Measurements from ENCODE around the gene GPC1. TPM values are rescaled to one million over a fixed set of nuclear protein-coding genes. Genes with fewer than 3 reads are reported as not detected.
A peak's percentile ranks its signal among the peaks of the same experiment; 100 is the strongest.

The GPC1 gene
- total and polyA plus RNA-seq, 2 donors: 21.1 to 53.8 TPM

DNA sequence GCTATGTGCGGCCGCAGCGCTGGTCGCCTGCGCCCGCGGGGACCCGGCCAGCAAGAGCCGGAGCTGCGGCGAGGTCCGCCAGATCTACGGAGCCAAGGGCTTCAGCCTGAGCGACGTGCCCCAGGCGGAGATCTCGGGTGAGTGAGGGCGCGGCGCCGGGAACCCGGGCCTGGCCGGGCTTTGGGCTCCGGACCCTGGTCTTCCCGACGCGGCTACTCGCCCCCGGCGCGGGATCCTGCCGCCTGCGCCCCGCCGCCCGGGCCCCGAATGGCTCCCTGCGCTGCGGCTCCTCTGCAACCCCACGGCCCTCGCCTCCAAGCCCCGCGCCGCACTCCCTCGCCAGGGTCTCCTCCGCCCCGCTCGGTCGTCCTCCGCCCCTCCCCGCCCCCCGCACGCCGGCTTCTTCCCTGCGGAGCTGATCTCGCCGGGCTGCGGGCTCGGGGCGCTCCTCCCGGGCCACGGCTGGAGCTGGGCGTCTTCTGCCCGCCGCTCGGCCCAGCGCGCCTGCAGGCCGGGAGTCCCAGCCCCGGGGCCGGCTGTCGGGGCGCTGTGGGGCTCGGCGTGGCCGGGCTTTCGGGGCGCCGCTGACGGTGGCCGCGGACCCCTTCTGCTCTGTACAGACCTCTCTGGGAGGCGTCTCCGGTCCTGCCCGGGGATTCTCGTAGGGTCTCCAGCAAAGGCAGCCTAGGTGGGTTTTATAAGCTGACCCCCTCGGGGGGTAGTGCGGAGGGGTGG lies 652 bp downstream of the GPC1 start:
- no peaks in the 10 kb centered on the region for H3K36me3 ChIP-seq (ENCODE audit: insufficient read depth)
- no peak for DNase-seq (ENCODE audit: extremely low spot score)
- H3K4me3 ChIP-seq (ENCODE audit: low read depth, low read length): peak overlapping the region; percentile 66
- under 1% methylated on average over 88 of the region's 88 CpGs for WGBS
- H3K4me1 ChIP-seq (ENCODE audit: insufficient read depth): no peaks in the 10 kb centered on the region
- peak overlapping the region; percentile 76 for H3K27ac ChIP-seq (ENCODE audit: low read depth)

DNA sequence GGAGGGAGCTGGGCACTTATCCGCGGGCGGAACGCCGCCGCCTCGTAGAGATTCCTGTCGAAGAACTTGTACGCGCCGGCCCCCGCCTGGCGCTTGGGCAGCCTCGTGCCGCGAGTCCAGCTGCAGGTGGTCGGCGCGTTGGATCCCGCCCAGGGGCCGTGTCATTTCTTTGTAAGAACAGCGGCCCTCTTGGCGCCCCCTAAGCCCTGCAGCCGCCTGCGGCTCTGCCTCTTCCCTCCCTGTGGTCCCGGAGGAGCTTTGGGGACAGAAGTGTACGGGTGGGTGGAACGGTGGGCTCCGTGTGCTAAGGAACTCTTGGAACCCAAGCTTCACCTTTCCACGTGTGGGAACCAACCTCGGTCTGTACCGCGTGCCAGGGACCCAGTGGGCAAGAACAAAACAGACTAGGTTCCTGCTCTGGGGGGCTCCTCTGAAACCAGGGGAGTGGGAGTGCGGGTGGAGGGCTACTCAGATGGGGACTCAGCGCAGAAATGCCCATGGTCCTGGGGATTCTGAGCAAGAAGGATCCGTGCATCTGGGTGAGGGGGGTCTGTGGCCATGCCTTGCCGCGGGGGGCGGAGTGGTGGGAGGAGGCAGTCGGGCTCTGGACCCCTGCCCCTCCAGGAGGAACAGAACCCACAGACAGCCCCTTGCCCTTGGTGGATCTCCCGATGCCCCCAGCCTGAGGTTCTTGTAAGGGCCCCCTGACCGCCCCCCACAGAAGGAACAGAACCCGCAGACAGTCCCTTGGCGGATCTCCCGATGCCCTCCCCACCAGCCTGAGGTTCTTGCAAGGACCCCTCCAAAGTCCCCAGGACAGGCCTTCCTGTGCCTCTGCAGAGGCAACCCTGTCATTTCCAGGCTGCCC lies 1.5 kb downstream of the GPC1 start:
- Histone ChIP-seq H3K4me1 (ENCODE audit: insufficient read depth) (no peaks in the 10 kb centered on the region), H3K27ac (ENCODE audit: low read depth) (no peak overlapping the region), H3K4me3 (ENCODE audit: low read depth, low read length) (peak overlapping the region; percentile 66), H3K36me3 (ENCODE audit: insufficient read depth) (no peaks in the 10 kb centered on the region)
- no peak for DNase-seq (ENCODE audit: extremely low spot score)
- 24% methylated on average over 45 of the region's 45 CpGs for WGBS

DNA sequence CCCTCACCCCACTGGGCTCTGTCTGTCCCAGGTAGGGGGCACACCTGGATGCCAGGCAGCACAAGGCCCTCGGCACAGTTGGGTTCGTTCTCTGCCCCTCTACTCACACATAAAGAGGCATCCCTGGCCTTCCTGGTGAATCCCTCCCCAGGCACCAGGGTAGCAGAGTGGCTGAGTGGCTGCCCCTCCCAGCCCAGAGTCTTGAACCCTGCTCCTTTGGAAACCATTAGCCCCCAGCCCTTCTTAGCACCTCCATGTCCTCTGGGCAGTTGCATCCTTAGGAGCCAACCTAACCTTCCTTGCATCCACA lies 2.0 kb downstream of the GPC1 start:
- Histone ChIP-seq H3K4me1 (ENCODE audit: insufficient read depth) (no peaks in the 10 kb centered on the region), H3K27ac (ENCODE audit: low read depth) (no peak overlapping the region)

DNA sequence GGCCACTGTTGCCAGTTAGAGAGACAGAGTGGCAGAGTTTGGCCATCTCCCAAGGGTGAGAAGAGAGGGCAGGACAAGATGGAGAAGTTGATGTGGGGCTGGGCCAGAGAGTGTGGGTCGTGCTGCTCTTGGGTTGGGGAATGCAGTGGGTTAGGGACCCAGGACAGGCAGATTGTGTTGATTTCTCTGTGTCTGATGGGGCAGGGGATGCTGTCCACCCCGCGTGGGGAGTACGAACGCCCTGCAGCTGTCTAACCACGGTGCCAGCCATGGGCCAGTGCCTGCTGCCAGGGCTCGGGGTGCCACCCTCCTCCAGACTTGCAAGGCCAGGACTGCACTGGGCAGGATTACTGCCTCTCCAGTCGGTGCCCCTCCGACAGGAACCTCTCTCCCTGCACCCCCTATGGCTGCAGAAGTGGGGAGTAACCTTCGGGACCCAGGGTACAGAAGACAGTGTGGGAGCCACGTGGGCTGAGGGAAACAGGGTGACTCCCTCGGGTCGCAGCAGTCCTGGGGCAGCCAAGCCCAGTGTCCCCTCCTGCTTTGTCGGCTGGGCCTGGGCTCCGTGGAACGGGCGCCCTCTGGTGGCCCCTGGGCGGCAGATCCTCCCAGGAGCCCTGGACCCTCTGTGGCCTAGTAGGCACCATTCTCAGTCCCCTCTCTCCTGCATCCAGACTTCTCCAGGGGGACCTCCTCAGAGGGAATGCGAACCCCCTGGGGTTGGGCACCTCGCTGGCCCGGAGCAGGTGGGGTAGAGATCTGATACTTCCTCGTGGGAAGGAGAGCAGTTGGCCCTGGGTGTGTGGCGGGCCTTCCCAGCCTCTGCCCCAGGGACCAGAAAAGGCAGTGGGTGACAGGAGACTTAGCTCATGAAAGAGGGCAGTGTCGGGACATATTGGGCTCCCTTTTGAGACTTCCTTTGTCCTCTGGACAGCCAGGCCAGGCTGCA lies 2.7 kb downstream of the GPC1 start:
- DNase-seq (ENCODE audit: extremely low spot score): no peak
- H3K4me1 ChIP-seq (ENCODE audit: insufficient read depth): no peaks in the 10 kb centered on the region
- H3K27ac ChIP-seq (ENCODE audit: low read depth): no peak overlapping the region
- H3K4me3 ChIP-seq (ENCODE audit: low read depth, low read length): no peak overlapping the region
- WGBS: 27% methylated on average over 24 of the region's 24 CpGs
- H3K36me3 ChIP-seq (ENCODE audit: insufficient read depth): no peaks in the 10 kb centered on the region

More for the DNA sequence above, 2.0 kb downstream of the GPC1 start:
- WGBS: 93% methylated on average over 2 of the region's 2 CpGs
- Histone ChIP-seq H3K4me3 (ENCODE audit: low read depth, low read length) (no peak overlapping the region), H3K36me3 (ENCODE audit: insufficient read depth) (no peaks in the 10 kb centered on the region)
- no peak for DNase-seq (ENCODE audit: extremely low spot score)

DNA sequence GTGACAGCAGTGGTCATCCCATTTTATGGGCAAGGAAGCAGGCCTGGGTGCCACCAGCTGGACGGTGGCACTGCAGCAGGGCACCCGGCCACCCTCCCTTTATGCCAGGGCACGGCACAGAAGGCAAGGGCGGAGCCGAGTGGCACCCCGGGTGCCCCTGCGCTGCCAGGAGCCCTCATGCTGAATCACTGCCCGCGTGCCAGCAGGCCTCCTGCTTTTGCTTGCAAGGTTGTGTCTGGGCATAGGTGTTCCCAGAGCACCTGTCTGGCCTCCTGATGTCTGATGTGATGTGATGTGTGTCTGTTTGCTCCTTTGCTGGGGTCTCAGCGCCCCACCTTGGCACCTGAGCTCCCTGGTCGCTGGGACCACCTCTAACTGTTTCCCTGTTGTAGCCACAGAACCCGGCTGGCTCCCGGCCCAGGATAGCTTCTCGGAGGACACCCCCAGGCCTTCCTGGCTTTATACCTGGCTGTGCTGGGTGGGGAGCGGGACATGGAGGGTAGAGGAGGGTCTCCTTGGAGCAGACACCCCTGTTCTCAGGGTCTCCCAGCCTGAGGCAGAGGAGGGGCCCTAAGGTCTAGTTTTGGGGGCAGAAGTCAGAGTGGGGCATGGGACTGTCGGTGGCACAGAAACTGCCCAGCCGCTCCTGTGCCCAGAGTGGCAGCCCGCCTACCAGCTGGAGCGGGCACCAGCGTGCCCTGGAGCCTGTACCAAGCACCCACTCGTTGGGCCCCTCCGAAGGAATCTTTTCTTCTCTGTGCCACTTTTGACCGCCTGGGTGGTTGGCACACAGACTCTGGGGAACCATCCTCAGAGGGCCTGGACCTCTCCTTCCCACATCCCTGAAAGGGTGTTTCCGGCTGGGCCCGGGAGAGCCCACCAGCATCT lies 3.6 kb downstream of the GPC1 start:
- WGBS: 89% methylated on average over 25 of the region's 25 CpGs

DNA sequence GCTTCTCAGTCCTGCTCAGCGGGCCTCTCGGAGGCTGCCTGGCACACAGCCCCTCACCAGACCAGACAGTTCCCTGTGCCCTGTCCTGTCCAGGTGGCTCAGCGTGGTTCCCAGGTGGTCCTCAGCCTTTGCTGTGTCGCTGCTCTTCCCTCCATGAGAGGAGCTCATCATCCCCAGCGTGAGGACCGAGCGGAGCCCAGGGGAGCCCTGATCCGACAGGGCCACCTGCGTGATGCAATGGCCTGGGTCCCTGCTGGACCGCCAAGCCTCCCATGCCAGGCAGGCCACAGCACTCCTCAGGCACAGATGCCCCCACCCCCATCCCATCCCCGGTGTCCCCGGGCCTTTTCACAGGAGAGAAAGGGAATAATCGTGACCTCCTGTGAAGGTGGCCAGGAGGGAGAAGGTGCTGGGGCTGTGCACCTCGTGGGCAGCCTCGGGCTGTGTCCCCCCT lies 4.3 kb downstream of the GPC1 start:
- no peak overlapping the region for H3K4me3 ChIP-seq (ENCODE audit: low read depth, low read length)
- no peak overlapping the region for H3K27ac ChIP-seq (ENCODE audit: low read depth)
- no peaks in the 10 kb centered on the region for H3K4me1 ChIP-seq (ENCODE audit: insufficient read depth)
- no peaks in the 10 kb centered on the region for H3K36me3 ChIP-seq (ENCODE audit: insufficient read depth)
- WGBS: 95% methylated on average over 15 of the region's 15 CpGs
- DNase-seq (ENCODE audit: extremely low spot score): no peak

More for the DNA sequence above, 3.6 kb downstream of the GPC1 start:
- Histone ChIP-seq H3K4me1 (ENCODE audit: insufficient read depth) (no peaks in the 10 kb centered on the region), H3K36me3 (ENCODE audit: insufficient read depth) (no peaks in the 10 kb centered on the region), H3K4me3 (ENCODE audit: low read depth, low read length) (no peak overlapping the region), H3K27ac (ENCODE audit: low read depth) (no peak overlapping the region)
- DNase-seq (ENCODE audit: extremely low spot score): no peak

DNA sequence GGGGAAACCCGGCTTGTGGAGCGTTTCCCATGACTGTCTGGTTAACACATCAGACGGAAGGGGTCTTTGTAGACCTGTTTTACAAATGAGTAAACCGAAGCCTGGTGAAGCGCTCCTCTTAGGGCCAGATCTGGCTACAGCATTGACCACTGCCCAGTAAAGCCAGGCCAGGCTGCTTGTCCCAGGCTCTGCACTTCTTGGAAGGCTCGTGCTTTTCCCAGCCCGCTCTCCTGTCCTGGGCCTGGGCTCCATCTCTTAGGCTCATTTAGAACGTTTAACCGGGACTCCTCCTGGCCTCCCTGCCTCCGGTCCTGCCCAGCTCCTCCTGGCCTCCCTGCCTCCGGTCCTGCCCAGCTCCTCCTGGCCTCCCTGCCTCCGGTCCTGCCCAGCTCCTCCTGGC lies 4.8 kb downstream of the GPC1 start:
- DNase-seq (ENCODE audit: extremely low spot score): no peak
- WGBS: 95% methylated on average over 11 of the region's 12 CpGs
- no peak overlapping the region for H3K4me3 ChIP-seq (ENCODE audit: low read depth, low read length)
- H3K36me3 ChIP-seq (ENCODE audit: insufficient read depth): no peaks in the 10 kb centered on the region
- no peaks in the 10 kb centered on the region for H3K4me1 ChIP-seq (ENCODE audit: insufficient read depth)
- no peak overlapping the region for H3K27ac ChIP-seq (ENCODE audit: low read depth)

DNA sequence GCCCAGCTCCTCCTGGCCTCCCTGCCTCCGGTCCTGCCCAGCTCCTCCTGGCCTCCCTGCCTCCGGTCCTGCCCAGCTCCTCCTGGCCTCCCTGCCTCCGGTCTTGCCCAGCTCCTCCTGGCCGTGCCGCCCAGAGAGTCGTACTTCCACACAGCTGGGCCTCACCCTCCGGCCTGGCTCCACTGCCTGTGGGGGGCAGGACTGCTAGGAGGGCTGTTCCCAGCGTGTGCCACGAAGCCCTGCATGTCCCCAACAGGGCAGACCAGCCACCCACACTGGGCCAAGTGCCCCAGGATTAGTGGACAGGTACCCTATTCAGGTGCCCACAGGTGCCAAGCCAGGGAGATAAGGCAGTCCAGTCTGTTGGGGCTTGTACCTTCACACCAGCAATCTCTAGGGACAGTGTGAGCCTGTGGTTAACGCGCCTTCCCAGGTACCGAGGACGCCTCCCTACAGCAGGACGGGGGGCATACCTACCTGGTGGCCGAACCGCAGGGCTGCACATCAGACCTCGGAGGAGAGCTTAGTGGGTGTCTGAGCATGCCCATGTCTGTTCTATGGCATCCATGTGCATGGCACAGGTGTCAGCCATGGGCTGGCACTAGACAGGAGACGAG lies 5.3 kb downstream of the GPC1 start:
- H3K36me3 ChIP-seq (ENCODE audit: insufficient read depth): no peaks in the 10 kb centered on the region
- no peak for DNase-seq (ENCODE audit: extremely low spot score)
- H3K4me1 ChIP-seq (ENCODE audit: insufficient read depth): no peaks in the 10 kb centered on the region
- H3K27ac ChIP-seq (ENCODE audit: low read depth): no peak overlapping the region
- WGBS: 88% methylated on average over 17 of the region's 18 CpGs
- no peak overlapping the region for H3K4me3 ChIP-seq (ENCODE audit: low read depth, low read length)

DNA sequence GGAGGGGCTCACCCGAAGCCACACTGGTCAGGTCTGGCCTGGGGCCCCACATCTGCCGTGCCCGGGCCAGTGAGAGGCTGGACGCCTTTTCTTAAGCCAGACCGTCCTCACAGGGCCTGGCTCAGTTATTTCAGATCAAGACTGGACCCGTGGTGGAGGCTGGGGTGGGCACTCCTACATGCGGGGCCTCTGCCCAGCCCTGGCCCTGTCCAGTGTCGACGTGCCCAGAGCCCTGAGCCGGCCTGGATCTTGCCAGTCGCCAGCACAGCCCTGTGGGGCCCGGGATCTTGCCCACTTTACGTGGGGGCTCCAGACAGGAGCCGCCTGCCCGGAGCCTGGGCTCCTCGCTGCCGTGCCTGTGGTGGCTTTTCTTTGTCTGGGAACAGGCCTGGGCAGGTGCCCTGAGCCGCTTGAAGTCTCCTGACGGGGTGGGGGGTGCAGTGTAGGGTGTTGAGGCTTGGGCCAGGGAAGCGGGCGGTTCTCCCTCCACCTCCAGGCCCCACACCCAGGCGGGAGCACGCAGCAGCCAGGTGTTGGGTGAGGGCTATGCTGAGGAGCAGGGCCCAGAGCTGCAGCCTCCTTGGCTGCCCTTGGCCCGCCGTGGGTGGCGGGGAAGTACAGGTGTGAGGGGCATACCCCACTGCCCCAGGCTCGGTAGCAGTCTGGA lies 6.0 kb downstream of the GPC1 start:
- no peak overlapping the region for H3K27ac ChIP-seq (ENCODE audit: low read depth)
- no peak for DNase-seq (ENCODE audit: extremely low spot score)
- no peaks in the 10 kb centered on the region for H3K4me1 ChIP-seq (ENCODE audit: insufficient read depth)

DNA sequence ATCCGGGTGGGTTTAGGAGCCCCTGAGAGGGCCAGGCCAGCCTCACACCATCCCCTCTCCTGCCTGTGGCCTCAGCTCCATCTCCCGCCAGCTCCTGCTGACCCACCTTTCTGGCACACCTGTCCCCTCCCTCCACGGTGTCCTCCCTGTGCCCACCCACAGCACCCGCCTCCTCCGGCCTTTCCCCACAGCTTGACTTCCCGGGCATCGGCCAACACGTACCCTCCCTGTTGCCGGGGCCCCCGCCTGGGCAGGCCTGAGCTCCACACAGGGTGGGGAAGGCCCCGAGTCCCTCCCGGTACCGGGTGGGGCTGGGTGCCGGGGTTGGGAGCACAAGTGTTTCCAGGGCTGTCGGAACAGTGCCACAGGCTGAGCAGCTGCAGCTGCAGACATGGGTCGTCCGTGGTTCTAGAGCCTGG lies 6.5 kb downstream of the GPC1 start:
- DNase-seq (ENCODE audit: extremely low spot score): no peak
- Histone ChIP-seq H3K36me3 (ENCODE audit: insufficient read depth) (no peaks in the 10 kb centered on the region), H3K4me3 (ENCODE audit: low read depth, low read length) (no peak overlapping the region), H3K4me1 (ENCODE audit: insufficient read depth) (no peaks in the 10 kb centered on the region), H3K27ac (ENCODE audit: low read depth) (no peak overlapping the region)
- WGBS: 76% methylated on average over 17 of the region's 17 CpGs

More for the DNA sequence above, 6.0 kb downstream of the GPC1 start:
- Histone ChIP-seq H3K36me3 (ENCODE audit: insufficient read depth) (no peaks in the 10 kb centered on the region), H3K4me3 (ENCODE audit: low read depth, low read length) (no peak overlapping the region)
- 88% methylated on average over 27 of the region's 27 CpGs for WGBS

DNA sequence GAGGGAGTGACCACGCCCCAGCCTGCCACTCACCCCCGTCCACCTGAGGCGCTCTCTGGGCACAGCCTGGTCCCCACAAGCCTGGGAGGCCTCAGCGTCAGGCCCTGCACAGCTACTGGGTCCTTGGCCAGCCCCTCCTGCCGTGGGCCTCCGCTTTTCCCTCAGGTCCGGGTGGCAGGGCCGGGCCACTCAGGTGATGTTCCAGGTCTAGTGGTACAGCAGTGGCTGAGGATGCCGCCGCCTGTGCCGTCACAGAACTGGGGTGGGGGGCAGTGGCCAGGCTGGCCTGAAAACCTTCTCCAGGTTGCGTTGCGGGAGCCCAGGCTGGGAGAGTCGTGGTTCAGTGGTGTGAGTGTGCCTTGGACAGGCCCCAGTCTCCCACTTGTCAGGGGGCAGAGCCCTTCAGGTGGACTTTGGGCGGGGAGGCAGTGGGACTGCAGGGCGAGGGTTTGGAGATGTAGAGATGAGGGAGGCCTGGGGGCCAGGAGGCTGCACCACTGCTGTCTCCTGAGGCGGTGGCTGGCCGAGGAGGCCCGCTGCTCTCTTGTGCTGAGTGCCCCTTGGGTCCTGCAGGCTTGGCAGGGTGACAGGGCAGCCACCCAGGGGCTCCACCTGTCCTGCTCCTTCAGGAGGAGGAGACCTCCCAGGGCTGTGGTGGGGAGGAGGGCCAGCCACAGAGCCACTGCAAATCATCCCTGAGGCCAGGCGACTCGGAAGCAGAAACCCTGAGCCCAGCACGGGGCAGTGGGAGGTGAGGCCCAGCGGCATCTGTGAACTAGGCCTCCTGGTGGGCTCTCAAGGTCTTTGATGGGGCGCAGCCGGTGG lies 7.6 kb downstream of the GPC1 start:
- Histone ChIP-seq H3K36me3 (ENCODE audit: insufficient read depth) (no peaks in the 10 kb centered on the region), H3K4me3 (ENCODE audit: low read depth, low read length) (no peak overlapping the region), H3K4me1 (ENCODE audit: insufficient read depth) (no peaks in the 10 kb centered on the region), H3K27ac (ENCODE audit: low read depth) (no peak overlapping the region)
- WGBS: 92% methylated on average over 25 of the region's 25 CpGs
- DNase-seq (ENCODE audit: extremely low spot score): no peak
